B cell (primary cell): ENCODE data around the gene TSPAN17. TPM values are rescaled to one million over a fixed set of nuclear protein-coding genes. Genes with fewer than 3 reads are reported as not detected.

Experiments used
- ATAC-seq: fragments of 200-7000 bp; cut with Tn5 transposase; one replicate; pipeline ENCODE4 v1.10.0; 2021; ENCODE audit warnings: low read depth, mild to moderate bottlenecking, moderate number of reproducible peaks, moderate library complexity
- CTCF ChIA-PET: fragments of 350-600 bp; sonication (Branson Sonifier 250); formaldehyde crosslinking; loops from one replicate; lab custom pipeline; 2021; ENCODE audit warnings: antibody characterized with exemption, inconsistent platforms; lab: Charles Lee
- POLR2A ChIA-PET: fragments of 350-600 bp; sonication (Branson Sonifier 250); formaldehyde crosslinking; loops from one replicate; lab custom pipeline; 2021; ENCODE audit warnings: antibody characterized with exemption; lab: Charles Lee
- DNase-seq: peaks from one replicate; pipeline ENCODE4 v3.0.0; 2013
- H2AFZ ChIP-seq: 2 replicates; pipeline ENCODE4 v1.6.1; 2012; ENCODE audit warnings: mild to moderate bottlenecking, low read depth, low read length; ENCODE audit not compliant: insufficient read depth, poor library complexity, severe bottlenecking
- H3K27ac ChIP-seq, 2 donors: 1 replicate in 1 of 2; 2 replicates in 1 of 2; pipeline ENCODE4 v1.5.1; 2012 to 2013; ENCODE audit warnings: low read length in 2 of 2, mild to moderate bottlenecking in 2 of 2, moderate library complexity in 1 of 2
- H3K27me3 ChIP-seq, 4 experiments: fragments of 200-600 bp in 1 of 4; sonication (generic) in 1 of 4; replicated peaks in 1 of 4; 1 replicate in 2 of 4; 2 replicates in 2 of 4; pipeline versions ENCODE4 v1.6.1 to v1.7.0; 2013 to 2016; ENCODE audit warnings: low read length in 3 of 4, mild to moderate bottlenecking in 2 of 4, mixed read lengths in 1 of 4, moderate library complexity in 1 of 4; ENCODE audit not compliant: insufficient read depth in 4 of 4, control insufficient read depth in 3 of 4; ENCODE audit errors: control extremely low read depth in 1 of 4
- H3K36me3 ChIP-seq, 2 experiments: replicated peaks in 1 of 2; 1 replicate in 1 of 2; 2 replicates in 1 of 2; pipeline versions ENCODE4 v1.6.1 to v1.7.1; 2013; ENCODE audit warnings: low read length in 1 of 2; ENCODE audit not compliant: insufficient read depth in 2 of 2, control insufficient read depth in 1 of 2; ENCODE audit errors: control extremely low read depth in 1 of 2, extremely low read depth in 1 of 2
- H3K4me1 ChIP-seq, 2 donors: fragments of 200-600 bp in 1 of 2; sonication (generic) in 1 of 2; 1 replicate in 1 of 2; 2 replicates in 1 of 2; pipeline versions ENCODE4 v1.5.1 to v1.6.1; 2013 to 2017; ENCODE audit warnings: low read length in 2 of 2; ENCODE audit not compliant: control insufficient read depth in 2 of 2, insufficient read depth in 2 of 2
- H3K4me2 ChIP-seq: replicated peaks from 2 replicates; pipeline ENCODE3; 2012; ENCODE audit warnings: mild to moderate bottlenecking, low read depth, low read length; ENCODE audit not compliant: poor library complexity, severe bottlenecking
- H3K4me3 ChIP-seq, 5 experiments: fragments of 200-600 bp in 1 of 5; sonication (generic) in 1 of 5; 1 replicate in 3 of 5; 2 replicates in 2 of 5; pipeline versions ENCODE4 v1.5.1 to v1.7.0; 2011 to 2016; ENCODE audit warnings: low read length in 4 of 5, mild to moderate bottlenecking in 4 of 5, low read depth in 2 of 5, control low read depth in 1 of 5, moderate library complexity in 1 of 5; ENCODE audit not compliant: insufficient read depth in 1 of 5; ENCODE audit errors: control extremely low read depth in 1 of 5, extremely low read depth in 1 of 5
- H3K79me2 ChIP-seq: fragments of 200-600 bp; sonication (generic); one replicate; pipeline ENCODE4 v1.6.0; 2016; ENCODE audit warnings: low read length; ENCODE audit not compliant: control insufficient read depth, insufficient read depth
- H3K9ac ChIP-seq: fragments of 200-600 bp; sonication (generic); 2 replicates; pipeline ENCODE4 v1.6.1; 2017; ENCODE audit warnings: mild to moderate bottlenecking, low read length, moderate library complexity
- H3K9me3 ChIP-seq, 3 donors: one replicate each; pipeline versions ENCODE4 v1.6.1 to v1.7.1; 2013; ENCODE audit warnings: low read length in 2 of 3; ENCODE audit not compliant: control insufficient read depth in 2 of 3, insufficient read depth in 1 of 3; ENCODE audit errors: control extremely low read depth in 1 of 3
- H4K20me1 ChIP-seq: 2 replicates; pipeline ENCODE4 v1.6.0; 2012; ENCODE audit warnings: mild to moderate bottlenecking, low read length; ENCODE audit not compliant: insufficient read depth, control insufficient read depth, poor library complexity, severe bottlenecking
- H3K27ac Mint-ChIP-seq: one replicate; pipeline ENCODE4 v1.8.0; 2021; ENCODE audit warnings: mixed read lengths
- H3K27me3 Mint-ChIP-seq: one replicate; pipeline ENCODE4 v1.8.0; 2021; ENCODE audit warnings: mixed read lengths
- H3K4me1 Mint-ChIP-seq: one replicate; pipeline ENCODE4 v1.8.0; 2021; ENCODE audit warnings: mixed read lengths
- H3K4me3 Mint-ChIP-seq: one replicate; pipeline ENCODE4 v1.8.0; 2021; ENCODE audit warnings: mixed read lengths
- H3K9me3 Mint-ChIP-seq: one replicate; pipeline ENCODE4 v1.8.0; 2022; ENCODE audit warnings: mixed read lengths; ENCODE audit not compliant: insufficient read depth
- EZH2 ChIP-seq: IDR thresholded peaks from 2 replicates; pipeline ENCODE4 v1.6.1; 2012; ENCODE audit warnings: borderline replicate concordance, low read depth, mild to moderate bottlenecking, moderate library complexity, low read length; ENCODE audit not compliant: insufficient read depth, poor library complexity, severe bottlenecking
- WGBS: methylation state at CpG from one replicate; pipeline ENCODE4 v1.1.5; 2013; ENCODE audit warnings: missing lambda C conversion rate; ENCODE audit not compliant: insufficient coverage; 5-methylcytosine and 5-hydroxymethylcytosine counted together
- intact Hi-C: fragments of 100-400 bp; cut with micrococcal nuclease; formaldehyde crosslinking; loops from one replicate; pipeline ENCODE4 v1.10.0; 2022
- polyA plus RNA-seq: library from polyadenylated mRNA; depleted of rRNA; stranded (reverse); fragments of >200 nt; gene quantifications from 2 replicates; pipeline ENCODE4 v1.2.3, GENCODE V29; 2012
- total RNA-seq, 2 donors: library from RNA; stranded (reverse); fragments of 120-200 nt in 1 of 2; gene quantifications; 1 replicate in 1 of 2; 2 replicates in 1 of 2; pipeline versions ENCODE4 v1.2.3 to v1.2.4, GENCODE V29; 2013 to 2022
- TF ChIP-seq, protein P1 (sequence below): fragments of 200-600 bp; IDR thresholded peaks from one replicate; pipeline ENCODE4 v1.8.0; 2022; ENCODE audit warnings: antibody characterized with exemption, mild to moderate bottlenecking

The TSPAN17 gene
- total and polyA plus RNA-seq, 2 donors (not counting 1 experiment from before 2014, with no cell fraction given): 20.5 to 21.0 TPM

DNA sequence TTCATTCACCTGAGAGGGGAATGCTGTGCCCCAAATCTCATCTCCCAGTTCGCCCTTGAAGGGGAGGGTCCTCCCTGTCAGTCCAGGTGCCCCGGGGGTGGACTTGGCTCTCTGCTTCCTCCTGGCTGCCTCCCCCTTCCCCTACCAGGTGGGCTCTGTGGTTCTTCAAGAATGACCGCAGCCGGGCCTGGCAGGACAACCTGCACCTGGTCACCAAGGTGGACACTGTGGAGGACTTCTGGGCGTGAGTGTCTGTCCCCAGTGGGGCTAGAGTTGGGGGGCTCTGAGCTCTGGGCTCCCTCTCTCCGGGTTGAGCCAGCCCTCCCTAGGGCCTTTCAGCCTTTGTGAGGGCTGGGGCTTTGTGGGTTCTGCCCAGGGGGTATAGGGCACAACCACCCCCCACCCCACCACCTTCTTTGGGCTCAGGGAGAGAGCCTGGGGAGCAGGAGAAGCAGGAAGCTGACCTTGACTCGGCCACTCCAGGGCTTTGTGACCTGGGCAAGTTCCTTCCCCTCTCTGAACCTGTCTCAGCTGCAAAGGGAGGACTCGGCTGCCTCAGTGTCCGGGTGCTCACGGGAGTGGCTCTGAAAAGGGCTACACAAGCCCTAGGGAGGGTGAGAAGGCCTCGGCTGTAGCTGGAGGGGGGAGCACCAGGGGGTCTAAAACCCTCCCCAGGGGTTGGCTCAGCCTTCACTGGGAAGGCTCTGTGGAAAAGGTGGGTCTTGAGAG, 3.6 kb upstream of the TSPAN17 start:
- peaks cover 13 to 22% of the 10 kb centered on the region in 2 donors for H3K4me1 ChIP-seq
- H3K27ac Mint-ChIP-seq: no peak overlapping the region
- no peaks in the 10 kb centered on the region for H3K9me3 Mint-ChIP-seq
- no peak for DNase-seq
- no peak overlapping the region for H3K27ac ChIP-seq
- no peak for ATAC-seq
- H2AFZ ChIP-seq: no peak overlapping the region
- no peak overlapping the region for H3K9ac ChIP-seq
- H3K36me3 ChIP-seq: no peaks in the 10 kb centered on the region
- peaks cover 3% of the 10 kb centered on the region for H3K27me3 Mint-ChIP-seq
- TF ChIP-seq, protein P1, sequence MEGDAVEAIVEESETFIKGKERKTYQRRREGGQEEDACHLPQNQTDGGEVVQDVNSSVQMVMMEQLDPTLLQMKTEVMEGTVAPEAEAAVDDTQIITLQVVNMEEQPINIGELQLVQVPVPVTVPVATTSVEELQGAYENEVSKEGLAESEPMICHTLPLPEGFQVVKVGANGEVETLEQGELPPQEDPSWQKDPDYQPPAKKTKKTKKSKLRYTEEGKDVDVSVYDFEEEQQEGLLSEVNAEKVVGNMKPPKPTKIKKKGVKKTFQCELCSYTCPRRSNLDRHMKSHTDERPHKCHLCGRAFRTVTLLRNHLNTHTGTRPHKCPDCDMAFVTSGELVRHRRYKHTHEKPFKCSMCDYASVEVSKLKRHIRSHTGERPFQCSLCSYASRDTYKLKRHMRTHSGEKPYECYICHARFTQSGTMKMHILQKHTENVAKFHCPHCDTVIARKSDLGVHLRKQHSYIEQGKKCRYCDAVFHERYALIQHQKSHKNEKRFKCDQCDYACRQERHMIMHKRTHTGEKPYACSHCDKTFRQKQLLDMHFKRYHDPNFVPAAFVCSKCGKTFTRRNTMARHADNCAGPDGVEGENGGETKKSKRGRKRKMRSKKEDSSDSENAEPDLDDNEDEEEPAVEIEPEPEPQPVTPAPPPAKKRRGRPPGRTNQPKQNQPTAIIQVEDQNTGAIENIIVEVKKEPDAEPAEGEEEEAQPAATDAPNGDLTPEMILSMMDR: no peak
- TF ChIP-seq EZH2: no peak
- peaks cover under 1% of the 10 kb centered on the region for H3K79me2 ChIP-seq
- no peak overlapping the region for H3K4me3 ChIP-seq
- no peaks in the 10 kb centered on the region for H3K9me3 ChIP-seq
- WGBS: 90% methylated on average over 10 of the region's 11 CpGs
- ChIA-PET CTCF (interaction anchor here (0.9 kb wide), 1 partner anchor 13 kb away, joined by 3 read pairs; the partner anchor contains the start of genes EIF4E1B and SNCB), POLR2A (no interaction called here)
- H3K4me2 ChIP-seq: no peak overlapping the region
- H4K20me1 ChIP-seq: no peaks in the 10 kb centered on the region
- H3K4me3 Mint-ChIP-seq: no peak overlapping the region
- peaks cover 0 to under 1% (median 0%) of the 10 kb centered on the region in 4 experiments for H3K27me3 ChIP-seq
- peaks cover 22% of the 10 kb centered on the region for H3K4me1 Mint-ChIP-seq
- intact Hi-C loops: no loop called here

DNA sequence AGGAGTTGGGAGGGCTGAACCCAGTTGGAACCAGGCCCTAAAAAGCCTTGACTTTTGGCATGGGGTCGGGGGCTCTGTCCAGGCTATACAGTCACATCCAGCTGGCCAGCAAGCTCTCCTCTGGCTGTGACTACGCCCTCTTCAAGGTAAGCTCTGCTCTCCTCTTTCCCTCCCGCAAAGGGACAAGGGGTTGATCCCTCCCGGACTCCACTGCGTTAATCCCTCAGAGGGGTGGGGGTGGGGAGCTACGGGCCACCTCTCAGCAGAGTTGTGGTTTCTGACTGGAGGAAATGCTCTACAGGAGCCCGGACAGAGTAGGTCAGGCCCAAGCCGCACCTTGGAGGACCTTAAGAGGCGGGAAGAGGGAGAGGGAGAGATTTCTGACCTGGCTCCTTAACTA, 3.0 kb upstream of the TSPAN17 start:
- POLR2A ChIA-PET: no interaction called here

More for the DNA sequence above, 3.0 kb upstream of the TSPAN17 start:
- ATAC-seq (no peak), DNase-seq (no peak)
- TF ChIP-seq, protein P1: no peak
- no peak for TF ChIP-seq EZH2
- H3K9me3 Mint-ChIP-seq: no peaks in the 10 kb centered on the region
- Histone ChIP-seq H3K27ac (no peak overlapping the region), H3K79me2 (peaks cover 6% of the 10 kb centered on the region), H3K9me3 (no peaks in the 10 kb centered on the region), H3K27me3 (no peaks in the 10 kb centered on the region), H4K20me1 (no peaks in the 10 kb centered on the region), H2AFZ (no peak overlapping the region), H3K4me1 (peaks cover 19 to 27% of the 10 kb centered on the region in 2 donors), H3K4me3 (no peak overlapping the region), H3K4me2 (no peak overlapping the region), H3K9ac (no peak overlapping the region), H3K36me3 (no peaks in the 10 kb centered on the region)
- peaks cover 27% of the 10 kb centered on the region for H3K4me1 Mint-ChIP-seq
- H3K27ac Mint-ChIP-seq: no peak overlapping the region
- WGBS: 76% methylated on average over 3 of the region's 9 CpGs
- CTCF ChIA-PET: no interaction called here
- H3K4me3 Mint-ChIP-seq: no peak overlapping the region
- intact Hi-C loops: no loop called here
- no peaks in the 10 kb centered on the region for H3K27me3 Mint-ChIP-seq
